Measurements from ENCODE around the gene RNASE13. TPM values are rescaled to one million over a fixed set of nuclear protein-coding genes. Genes with fewer than 3 reads are reported as not detected.

Gene RNASE13
- total and polyA plus RNA-seq, 4 donors: not detected

- H3K4me3 ChIP-seq: no peak overlapping the region
- H3K27me3 ChIP-seq (ENCODE audit: control insufficient read depth in 3 of 3, insufficient read depth in 3 of 3, low read length in 2 of 3): no peaks in the 10 kb centered on the region
- no peak overlapping the region for H3K27ac ChIP-seq (ENCODE audit: low read depth in 1 of 2, low read length in 1 of 2)
- H3K36me3 ChIP-seq (ENCODE audit: control insufficient read depth in 4 of 4, insufficient read depth in 4 of 4, low read length in 4 of 4): peaks cover 9 to 55% (median 39%) of the 10 kb centered on the region in 4 donors
- H3K4me1 ChIP-seq (ENCODE audit: control insufficient read depth in 5 of 5, insufficient read depth in 5 of 5, low read length in 5 of 5): peaks cover 0 to 22% (median 0%) of the 10 kb centered on the region in 5 donors
- no peak overlapping the region for H3K9ac ChIP-seq (ENCODE audit: insufficient read depth in 1 of 2, low read length in 2 of 2)
- 92% methylated on average over 9 of the region's 9 CpGs for WGBS, 2 donors
- H3K9me3 ChIP-seq (ENCODE audit: control insufficient read depth in 4 of 4, insufficient read depth in 3 of 4, low read length in 3 of 4): no peaks in the 10 kb centered on the region
- DNase-seq (no peak), ATAC-seq (ENCODE audit: insufficient read depth, low FRiP score) (no peak)
- TF ChIP-seq CTCF (IDR thresholded peaks at IDR 0.05; ENCODE audit: control extremely low read depth, extremely low read depth): no peak
Measured at GRCh38 chr14:21073921-21074320, 39.3 kb upstream of the RNASE13 start.

- Histone ChIP-seq H3K4me3 (no peak overlapping the region), H3K27me3 (ENCODE audit: control insufficient read depth in 3 of 3, insufficient read depth in 3 of 3, low read length in 2 of 3) (no peaks in the 10 kb centered on the region), H3K9ac (ENCODE audit: insufficient read depth in 1 of 2, low read length in 2 of 2) (no peak overlapping the region), H3K9me3 (ENCODE audit: control insufficient read depth in 4 of 4, insufficient read depth in 3 of 4, low read length in 3 of 4) (no peaks in the 10 kb centered on the region), H3K4me1 (ENCODE audit: control insufficient read depth in 5 of 5, insufficient read depth in 5 of 5, low read length in 5 of 5) (peaks cover 0 to 30% (median 0%) of the 10 kb centered on the region in 5 donors), H3K27ac (ENCODE audit: low read depth in 1 of 2, low read length in 1 of 2) (peak overlapping the region in 1 of 2 donors; percentile 42), H3K36me3 (ENCODE audit: control insufficient read depth in 4 of 4, insufficient read depth in 4 of 4, low read length in 4 of 4) (peaks cover 5 to 44% (median 29%) of the 10 kb centered on the region in 4 donors)
- DNase-seq (no peak), ATAC-seq (ENCODE audit: insufficient read depth, low FRiP score) (no peak)
- TF ChIP-seq CTCF (IDR thresholded peaks at IDR 0.05; ENCODE audit: control extremely low read depth, extremely low read depth): no peak
- 85 to 86% methylated on average over 9 of the region's 9 CpGs for WGBS, 2 donors
Measured at GRCh38 chr14:21072781-21073339, 38.3 kb upstream of the RNASE13 start.

DNA sequence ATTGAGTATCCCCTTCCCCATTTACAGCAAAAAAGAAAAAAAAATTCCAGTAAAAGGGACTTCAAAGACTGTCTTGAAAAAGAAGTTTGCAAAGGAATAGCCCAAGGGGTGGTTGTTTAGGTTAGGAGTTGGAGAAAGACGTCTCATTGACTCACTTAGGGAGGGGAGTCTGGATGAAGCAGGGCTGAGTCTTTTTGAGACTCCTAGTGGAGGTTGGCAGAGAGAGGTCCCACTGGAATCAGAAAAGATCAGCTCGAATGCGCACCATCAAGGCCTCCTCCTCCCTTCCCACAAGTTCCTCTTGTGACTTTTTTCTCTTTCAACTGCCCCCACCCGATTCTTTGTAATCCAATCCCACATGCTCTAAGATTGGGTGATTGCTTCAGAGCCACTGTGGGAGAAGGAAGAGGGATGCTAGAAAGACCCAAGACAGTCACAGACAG, 37.4 kb upstream of the RNASE13 start:
- peaks cover 4 to 37% (median 25%) of the 10 kb centered on the region in 4 donors for H3K36me3 ChIP-seq (ENCODE audit: control insufficient read depth in 4 of 4, insufficient read depth in 4 of 4, low read length in 4 of 4)
- ATAC-seq (ENCODE audit: insufficient read depth, low FRiP score): no peak
- no peaks in the 10 kb centered on the region for H3K27me3 ChIP-seq (ENCODE audit: control insufficient read depth in 3 of 3, insufficient read depth in 3 of 3, low read length in 2 of 3)
- peak overlapping the region; percentile 87 to 93 for H3K27ac ChIP-seq (ENCODE audit: low read depth in 1 of 2, low read length in 1 of 2)
- H3K4me1 ChIP-seq (ENCODE audit: control insufficient read depth in 5 of 5, insufficient read depth in 5 of 5, low read length in 5 of 5): peaks cover 0 to 30% (median 0%) of the 10 kb centered on the region in 5 donors
- peak overlapping the region; percentile 59 to 94 for H3K9ac ChIP-seq (ENCODE audit: insufficient read depth in 1 of 2, low read length in 2 of 2)
- TF ChIP-seq CTCF (IDR thresholded peaks at IDR 0.05; ENCODE audit: control extremely low read depth, extremely low read depth): no peak
- H3K9me3 ChIP-seq (ENCODE audit: control insufficient read depth in 4 of 4, insufficient read depth in 3 of 4, low read length in 3 of 4): no peaks in the 10 kb centered on the region
- DNase-seq: peak in 2 of 3 donors; percentile 71 to 74
- H3K4me3 ChIP-seq: no peak overlapping the region
- WGBS, 2 donors: 6 to 34% methylated on average over 4 of the region's 4 CpGs
